GM18517 (cell line): Measurements from ENCODE around the gene MRPL12.
A peak's percentile ranks its signal among the peaks of the same experiment; 100 is the strongest.
"Not testable (repeated sequence)": the region's sequence is repeated elsewhere in the genome, so short reads cannot be mapped to it uniquely, and the experiment has no call there.

ENCODE experiments used
- ATAC-seq: cut with Tn5 transposase; IDR thresholded peaks from one replicate; pipeline ENCODE4 v1.9.1; 2021; ENCODE audit warnings: mild to moderate bottlenecking, moderate library complexity; ENCODE audit not compliant: unreplicated experiment

Gene MRPL12

DNA sequence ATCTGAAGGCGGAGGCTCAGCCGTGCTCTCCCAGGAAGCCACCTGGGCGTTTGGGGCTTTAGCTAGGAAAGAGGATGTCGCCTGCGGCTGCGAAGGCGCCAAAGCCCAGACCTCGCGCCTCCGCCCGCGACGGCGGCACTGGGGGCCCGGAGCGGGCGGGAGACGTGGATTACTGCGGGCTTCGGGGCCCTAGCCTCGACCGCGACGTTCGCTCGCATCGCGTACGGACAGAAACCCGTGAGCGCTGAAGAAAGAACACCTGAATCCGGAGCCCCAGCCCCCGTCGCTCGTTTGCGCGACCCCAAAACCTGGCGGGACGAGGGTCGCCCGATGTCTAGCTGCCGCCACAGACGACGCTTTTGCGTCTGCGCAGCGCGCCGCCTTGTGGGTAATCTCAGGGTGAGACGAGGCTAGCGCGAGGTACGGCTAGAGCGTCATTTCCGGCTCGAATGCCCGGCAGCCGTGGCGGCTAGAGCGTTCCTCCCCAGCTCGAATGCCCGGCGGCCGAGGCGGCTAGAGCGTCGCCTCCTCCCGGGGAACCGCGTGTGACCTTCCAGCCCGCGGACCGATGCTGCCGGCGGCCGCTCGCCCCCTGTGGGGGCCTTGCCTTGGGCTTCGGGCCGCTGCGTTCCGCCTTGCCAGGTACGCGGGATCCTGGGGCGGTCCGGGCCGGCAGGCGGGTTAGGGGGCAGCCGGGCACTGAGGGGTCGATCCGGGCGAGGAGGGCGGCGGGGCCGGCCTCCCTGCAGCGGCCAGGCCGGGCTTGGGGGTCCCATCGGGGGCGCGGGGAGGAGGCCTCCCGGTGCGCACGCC, at the start of gene MRPL12:
Gene MRPL12, plus strand, starts transcription at position 434 of the 813 bp plus-strand sequence. Its CDS starts 135 bp downstream, at position 569.
- ATAC-seq, result peak; percentile 88

DNA sequence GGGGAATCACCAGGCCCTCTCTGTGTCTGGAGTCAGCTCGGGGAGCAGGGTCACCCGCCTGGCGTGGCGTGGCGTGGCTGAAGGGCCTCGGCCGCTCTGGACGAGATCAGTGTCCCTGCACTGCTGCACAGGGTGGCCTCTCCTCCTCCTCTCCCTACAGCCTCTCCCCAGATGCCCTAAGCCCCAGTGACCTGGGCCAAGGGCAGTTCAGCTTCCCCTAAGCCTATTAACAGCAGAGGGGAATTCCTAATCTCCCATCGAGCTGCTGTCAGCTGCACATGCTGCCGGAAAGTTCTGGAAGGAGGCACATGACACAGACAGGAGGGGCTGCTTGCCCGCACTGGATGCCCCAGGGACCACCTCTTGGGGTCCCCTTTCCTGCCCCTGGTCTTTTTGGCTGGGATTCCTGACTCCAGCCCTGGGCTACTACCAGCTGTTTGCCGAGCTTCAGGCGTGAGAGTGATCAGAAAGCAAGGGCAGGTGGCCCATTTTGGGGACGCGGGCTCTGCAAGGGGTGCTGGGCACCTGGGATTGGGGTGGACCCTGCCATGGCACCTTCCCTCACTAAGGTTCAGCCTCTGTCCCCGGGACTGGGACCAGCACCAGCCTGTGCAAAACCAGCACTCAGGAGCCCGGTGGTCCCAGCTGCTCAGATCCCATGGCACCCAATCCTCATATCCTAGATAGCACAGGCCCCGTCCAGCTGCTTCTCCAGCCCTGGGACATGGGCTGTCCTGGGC, 47.6 kb upstream of the MRPL12 start:
- ATAC-seq, result no peak

DNA sequence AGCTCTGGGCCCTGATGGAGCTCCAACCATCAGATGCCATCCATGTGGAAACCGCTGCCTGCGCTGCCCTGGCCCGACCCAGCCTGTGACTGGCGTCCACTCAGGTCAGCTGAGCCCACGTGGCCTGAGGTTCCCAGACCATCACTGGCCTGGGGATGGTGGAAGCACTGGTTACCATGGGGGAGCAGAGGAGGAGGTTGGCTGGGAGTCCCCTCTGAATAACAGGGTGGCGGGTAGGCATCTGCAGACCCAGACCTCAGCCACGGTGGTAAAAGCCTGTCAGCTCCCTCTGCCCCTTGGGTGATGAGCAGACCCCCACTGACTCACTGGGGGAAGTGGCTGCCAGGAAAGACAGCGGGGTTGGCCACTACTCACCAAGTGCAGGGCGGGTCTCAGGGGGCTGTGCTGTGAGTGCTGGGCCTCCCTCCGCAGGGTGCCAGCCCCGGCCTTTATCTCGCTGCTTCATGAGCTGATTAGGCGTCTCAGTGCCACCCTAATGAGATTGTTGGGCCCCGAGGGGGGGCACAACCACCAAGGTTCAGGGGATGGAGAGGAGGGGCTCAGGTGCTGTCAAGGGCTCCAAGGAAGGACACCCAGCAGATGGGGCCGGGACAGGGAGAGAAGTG, 46.9 kb upstream of the MRPL12 start, which contains the start of gene PDE6G:
Gene PDE6G, minus strand, starts transcription at position 425 of the 626 bp plus-strand sequence. CDS start 3,237 bp downstream, outside the sequence.
- ATAC-seq, result no peak

- no peak for ATAC-seq
Measured at GRCh38 chr17:81656835-81657234, 46.3 kb upstream of the MRPL12 start.

GRCh38 chr17:81659038-81659437, 44.1 kb upstream of the MRPL12 start:
- no peak for ATAC-seq

DNA sequence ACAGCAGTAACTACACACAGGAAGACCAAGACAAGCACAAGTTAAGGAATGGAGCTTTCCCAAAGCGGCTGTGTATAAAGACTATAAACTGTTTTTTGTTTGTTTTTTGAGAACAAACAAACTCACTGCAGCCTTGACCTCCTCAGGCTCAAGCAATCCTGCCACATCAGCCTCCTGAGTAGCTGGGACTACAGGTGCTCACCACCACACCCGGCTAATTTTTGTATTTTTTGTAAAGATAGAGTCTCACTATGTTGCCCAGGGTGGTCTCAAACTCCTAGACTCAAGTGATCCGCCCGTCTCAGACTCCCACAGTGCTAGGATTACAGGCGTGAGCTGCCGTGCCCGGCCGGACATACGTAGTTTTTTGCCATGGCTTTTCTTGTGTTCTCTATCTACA, 42.7 kb upstream of the MRPL12 start:
- ATAC-seq, result no peak

DNA sequence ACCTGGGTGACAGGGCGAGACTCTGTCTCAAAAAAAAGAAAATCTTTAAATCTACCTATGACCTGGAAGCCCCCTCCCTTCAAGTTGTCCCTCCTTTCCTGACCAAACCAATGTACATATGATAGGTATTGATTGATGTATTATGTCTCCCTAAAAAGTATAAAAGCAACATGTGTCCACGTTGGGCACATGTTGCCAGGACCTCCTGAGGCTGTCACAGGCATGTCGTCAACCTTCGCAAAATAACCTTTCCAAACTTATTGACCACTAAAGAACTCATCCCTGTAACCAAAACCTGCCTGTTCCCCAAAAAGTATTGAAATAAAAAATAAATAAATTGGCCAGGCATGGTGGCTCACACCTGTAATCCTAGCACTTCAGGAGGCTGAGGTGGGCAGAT, 41.2 kb upstream of the MRPL12 start:
- ATAC-seq, result no peak

GRCh38 chr17:81664051-81664470, 39.1 kb upstream of the MRPL12 start:
- no peak for ATAC-seq

GRCh38 chr17:81665205-81666091, 37.7 kb upstream of the MRPL12 start:
- no peak for ATAC-seq

GRCh38 chr17:81666092-81666341, 37.1 kb upstream of the MRPL12 start:
- ATAC-seq, result peak; percentile 9

- peak; percentile 84 for ATAC-seq
Measured at GRCh38 chr17:81666342-81667191, 36.6 kb upstream of the MRPL12 start, which contains the start of the genes CCDC137 and OXLD1. CCDC137 (plus strand) TSS chr17:81666737; CDS start chr17:81666767, 30 bp downstream. OXLD1 (minus strand) TSS chr17:81666605; CDS start chr17:81666577, 28 bp downstream.

DNA sequence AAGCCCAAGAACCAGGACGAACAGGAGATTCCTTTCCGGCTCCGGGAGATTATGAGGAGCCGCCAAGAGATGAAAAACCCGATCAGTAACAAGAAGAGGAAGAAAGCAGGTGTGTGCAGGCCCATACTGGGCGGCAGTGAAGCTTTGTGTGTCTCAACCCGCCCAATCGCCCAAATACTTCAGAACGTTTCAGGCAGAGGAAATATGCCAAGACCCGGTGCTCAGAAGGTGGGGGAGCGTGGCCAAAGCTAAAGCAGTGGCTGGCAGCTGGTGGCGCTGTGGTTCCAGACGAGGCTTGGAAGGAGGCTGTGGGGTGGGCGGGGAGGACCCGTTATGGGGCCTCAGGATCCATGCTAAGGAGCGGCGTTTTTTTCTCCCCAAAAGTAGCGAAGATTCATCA, 35.4 kb upstream of the MRPL12 start:
- no peak for ATAC-seq

GRCh38 chr17:81672504-81672903, 30.7 kb upstream of the MRPL12 start:
- no peak for ATAC-seq

- ATAC-seq, result no peak
Measured at GRCh38 chr17:81672954-81673353, 30.2 kb upstream of the MRPL12 start.

DNA sequence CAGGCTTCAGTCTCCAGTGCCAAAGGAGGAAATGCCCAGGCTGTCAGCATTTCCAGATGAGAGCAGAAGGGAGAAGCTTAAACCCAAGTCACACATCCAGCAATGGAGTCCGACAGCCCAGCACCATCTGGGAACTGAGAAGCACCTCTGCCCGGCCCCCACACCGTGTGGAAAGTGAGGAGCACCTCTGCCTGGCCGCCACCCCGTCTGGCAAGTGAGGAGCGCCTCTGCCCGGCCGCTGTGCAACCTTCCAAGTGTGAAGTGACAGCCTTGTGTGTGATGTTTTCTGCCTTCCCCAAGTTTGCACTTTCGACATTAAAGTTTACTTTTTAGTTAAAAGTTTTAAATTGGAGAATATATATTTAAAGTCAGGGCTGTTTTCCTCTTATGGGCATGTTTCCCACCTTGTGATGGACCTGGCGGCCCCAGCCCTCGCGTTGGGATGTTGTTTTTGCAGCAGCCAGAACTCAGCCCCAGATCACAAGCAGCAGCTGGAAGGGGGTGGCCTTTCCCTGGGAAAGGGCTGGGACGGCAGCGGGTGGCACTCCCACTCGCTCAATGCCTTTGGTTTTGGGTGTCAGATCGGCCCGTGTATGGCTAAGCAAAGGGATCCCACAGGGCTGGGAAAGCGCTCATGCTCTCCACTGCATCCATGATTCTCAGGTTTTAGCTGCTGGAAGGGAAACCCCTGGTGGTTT, 29.5 kb upstream of the MRPL12 start:
- no peak for ATAC-seq

- not testable (repeated sequence) for ATAC-seq
Measured at GRCh38 chr17:81675515-81676221, 27.5 kb upstream of the MRPL12 start.

- no peak for ATAC-seq
Measured at GRCh38 chr17:81676906-81677305, 26.3 kb upstream of the MRPL12 start.

DNA sequence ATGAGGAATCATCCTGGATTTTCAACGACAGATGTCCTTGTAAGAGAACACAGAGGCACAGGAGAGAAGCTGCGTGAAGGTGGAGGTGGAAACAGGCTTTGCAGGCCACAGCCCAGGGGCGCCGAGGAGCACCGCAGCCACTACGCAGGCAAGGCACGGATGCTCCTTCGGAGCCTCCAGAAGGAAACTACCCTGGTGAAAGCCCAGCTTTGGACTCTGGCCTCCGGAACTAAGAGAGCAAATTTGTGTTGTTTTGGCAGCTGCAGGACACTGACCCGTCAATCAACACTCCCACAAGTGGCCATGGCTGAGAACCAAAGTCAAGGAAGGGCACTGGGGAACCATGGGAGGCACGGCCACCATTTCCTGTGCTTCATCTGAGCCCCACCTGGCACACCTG, 23.0 kb upstream of the MRPL12 start:
- ATAC-seq, result no peak
